T-helper 22 cell (primary cell): ENCODE results near the gene CAV1.
"Not testable (repeated sequence)": the region's sequence is repeated elsewhere in the genome, so short reads cannot be mapped to it uniquely, and the experiment has no call there.

Experiments
- DNase-seq: peaks from one replicate; pipeline ENCODE4 v3.0.0-alpha.2; 2020; ENCODE audit warnings: low read depth

Gene CAV1, protein sequence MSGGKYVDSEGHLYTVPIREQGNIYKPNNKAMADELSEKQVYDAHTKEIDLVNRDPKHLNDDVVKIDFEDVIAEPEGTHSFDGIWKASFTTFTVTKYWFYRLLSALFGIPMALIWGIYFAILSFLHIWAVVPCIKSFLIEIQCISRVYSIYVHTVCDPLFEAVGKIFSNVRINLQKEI

DNA sequence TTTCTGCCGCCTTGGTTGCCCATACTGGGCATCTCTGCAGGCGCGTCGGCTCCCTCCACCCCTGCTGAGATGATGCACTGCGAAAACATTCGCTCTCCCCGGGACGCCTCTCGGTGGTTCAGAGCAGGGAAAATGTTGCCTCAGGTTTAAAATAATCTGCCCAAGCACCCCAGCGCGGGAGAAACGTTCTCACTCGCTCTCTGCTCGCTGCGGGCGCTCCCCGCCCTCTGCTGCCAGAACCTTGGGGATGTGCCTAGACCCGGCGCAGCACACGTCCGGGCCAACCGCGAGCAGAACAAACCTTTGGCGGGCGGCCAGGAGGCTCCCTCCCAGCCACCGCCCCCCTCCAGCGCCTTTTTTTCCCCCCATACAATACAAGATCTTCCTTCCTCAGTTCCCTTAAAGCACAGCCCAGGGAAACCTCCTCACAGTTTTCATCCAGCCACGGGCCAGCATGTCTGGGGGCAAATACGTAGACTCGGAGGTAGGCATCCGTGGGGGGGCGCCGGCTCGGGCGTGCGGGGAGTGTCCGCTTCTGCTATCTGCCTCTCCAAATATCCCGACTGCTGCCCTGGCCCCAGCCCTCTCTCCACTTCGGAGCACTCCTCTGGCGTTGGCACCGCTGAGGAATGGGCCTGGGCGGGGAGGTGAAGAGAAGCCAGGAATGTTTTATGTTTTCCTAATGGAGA, at the start of gene CAV1:
Gene CAV1, plus strand, starts transcription at position 428 of the 689 bp plus-strand sequence. Its CDS starts 27 bp downstream, at position 455.
- no peak for DNase-seq

DNA sequence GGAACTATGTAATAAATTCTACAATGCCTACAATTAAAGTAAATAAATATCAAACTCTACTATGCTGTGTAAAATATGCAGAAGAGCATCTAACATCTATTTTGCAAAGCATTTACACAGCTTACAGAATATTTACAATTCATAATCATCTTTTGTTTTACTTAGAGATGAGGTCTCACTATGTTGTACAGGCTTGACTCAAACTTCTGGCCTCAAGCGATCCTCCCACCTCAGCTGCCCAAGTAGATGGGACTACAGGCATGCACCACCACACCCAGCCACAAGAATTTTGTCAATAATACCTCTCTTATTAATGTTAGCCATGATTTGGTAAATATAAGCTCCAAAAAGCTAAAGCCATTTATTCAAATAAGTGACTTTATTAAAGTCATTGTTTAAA, 47.2 kb upstream of the CAV1 start:
- no peak for DNase-seq

DNA sequence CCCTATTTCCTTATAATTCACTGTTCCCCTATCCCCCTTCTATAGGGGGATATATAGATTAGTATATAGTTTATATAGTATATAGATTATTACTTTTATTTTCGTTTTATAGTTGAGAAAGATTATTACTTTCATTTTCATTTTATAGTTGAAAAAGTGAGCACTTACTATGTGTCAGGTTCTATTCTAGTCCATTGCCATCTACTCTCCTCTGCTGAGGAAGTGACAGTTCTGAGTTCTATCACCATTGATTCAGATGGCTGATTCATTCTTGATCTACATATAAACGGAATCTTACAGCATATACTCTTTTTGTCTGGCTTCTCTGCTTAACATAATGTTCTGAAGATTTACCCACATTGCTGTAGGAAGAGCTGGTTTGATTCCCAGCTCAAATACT, 46.0 kb upstream of the CAV1 start:
- DNase-seq, result no peak

DNA sequence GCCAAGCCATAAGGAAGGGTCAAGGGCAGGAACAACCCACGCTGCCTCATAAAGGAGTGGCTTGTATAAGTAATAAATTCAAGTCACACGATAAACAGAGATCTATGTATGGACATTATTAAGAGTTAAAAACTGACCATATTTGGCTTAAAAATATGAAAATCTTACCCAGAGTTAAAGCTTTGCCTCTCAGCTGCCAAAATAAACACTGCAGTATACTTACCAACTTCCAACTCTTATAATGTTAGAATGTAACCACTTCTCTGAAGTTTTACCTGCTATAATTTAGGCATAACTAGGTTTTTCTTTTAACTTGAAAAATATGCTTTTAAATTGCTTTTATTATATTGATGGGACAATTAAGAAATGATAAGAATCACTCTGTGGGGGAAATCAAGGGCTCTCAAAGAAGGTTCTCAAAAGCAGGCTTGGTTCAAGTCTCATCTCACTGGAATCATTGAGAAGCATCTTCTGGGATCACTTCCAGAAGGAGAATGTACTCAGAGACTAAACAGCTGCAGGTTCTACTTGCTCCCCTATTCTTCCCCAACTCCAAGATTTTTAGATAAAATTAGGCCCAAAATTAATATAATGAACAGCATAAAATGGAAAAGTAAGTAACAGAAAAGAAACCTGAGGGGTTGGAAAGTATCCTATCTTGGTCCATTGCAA, 41.4 kb upstream of the CAV1 start:
- no peak for DNase-seq

DNA sequence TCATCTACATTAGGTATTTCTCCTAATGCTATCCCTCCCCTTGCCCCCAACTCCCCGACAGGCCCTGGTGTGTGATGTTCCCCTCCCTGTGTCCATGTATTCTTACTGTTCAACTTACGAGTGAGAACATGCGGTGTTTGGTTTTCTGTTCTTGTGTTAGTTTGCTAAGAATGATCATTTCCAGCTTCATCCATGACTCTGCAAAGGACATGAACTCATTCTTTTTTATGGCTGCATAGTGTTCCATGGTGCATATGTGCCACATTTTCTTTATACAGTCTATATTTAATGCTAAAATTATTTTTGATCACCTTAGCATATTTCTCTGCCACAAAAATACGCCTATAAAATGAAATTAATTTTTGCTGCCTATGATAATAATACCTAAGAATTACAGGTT, 40.4 kb upstream of the CAV1 start:
- DNase-seq, result not testable (repeated sequence)

DNA sequence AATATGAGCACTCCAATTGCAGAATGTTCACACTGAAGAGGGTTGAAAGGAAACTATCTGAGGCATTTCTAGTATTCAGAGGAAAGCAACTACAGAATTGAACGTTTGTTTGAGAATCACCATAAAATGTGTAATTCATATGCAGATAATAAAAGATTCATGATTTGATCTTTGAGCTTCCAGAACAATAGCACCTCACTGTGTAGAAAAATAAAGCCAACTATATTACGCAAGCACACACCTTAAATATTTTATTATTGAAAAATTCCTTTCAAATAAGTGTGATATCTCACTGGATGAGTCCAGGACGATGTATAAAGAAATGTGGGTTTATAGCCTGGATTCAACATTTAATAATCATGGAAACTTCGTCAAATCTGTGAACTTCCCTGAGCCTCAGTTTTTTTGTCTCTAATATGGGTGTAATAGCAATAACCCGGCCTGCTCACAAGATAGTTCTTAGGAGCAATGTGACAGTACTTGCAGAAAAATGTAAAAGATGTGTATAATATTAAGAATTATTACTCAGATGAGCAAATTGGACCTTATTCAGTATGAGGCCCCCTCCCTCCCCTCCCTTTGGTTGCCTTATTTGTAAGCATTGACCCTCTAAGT, 36.8 kb upstream of the CAV1 start:
- no peak for DNase-seq

DNA sequence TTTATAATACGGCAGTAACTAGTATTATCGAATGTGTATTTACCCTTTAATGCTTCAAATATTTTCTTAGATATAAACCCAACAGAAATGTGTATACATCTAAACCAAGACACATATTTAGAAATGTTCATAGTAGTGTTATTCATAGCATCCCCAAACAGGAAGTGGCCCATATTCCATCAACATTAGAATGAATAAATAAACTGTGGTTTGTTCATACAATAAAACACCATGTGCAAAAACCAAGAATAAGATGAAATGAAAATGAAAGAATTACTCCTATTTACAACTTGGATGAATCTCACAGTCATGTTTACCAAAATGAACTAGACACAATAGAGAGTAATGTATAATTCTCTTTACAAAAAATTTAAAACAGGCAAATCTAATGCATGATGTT, 34.5 kb upstream of the CAV1 start:
- DNase-seq, result no peak

DNA sequence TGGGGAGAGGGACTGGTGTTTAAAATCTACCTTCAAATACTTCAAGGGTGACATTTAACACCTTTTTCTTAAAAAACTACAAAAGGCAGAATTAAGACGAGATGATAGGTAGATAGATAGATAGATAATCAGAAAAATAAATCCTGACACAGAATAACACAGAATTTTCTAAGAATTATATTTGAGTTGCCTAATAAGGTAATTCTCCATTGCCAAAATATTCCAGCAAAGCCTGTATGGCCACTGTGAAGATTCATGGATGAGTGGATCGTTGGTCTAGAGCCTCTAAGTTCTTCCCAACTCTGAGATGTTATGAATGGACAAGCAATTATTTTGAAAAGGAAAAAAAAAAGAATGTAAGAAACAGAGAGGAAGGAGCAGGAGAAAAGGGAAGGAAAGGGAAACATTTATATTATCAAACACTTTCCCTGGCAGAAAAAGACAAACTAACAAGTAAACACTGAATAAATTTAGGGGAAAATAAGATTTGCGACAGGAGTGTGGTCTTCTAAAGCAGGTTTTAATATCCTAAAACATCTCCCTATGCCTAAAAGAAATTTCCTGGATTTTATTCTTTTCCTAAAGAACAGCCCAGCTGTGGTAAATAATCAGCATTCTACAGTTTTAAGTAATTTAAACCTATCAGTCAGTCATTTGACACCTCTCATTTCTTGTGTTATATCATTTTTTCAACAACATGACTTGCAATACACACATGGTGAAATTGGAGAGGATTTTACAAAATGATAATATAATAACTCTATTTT, 32.8 kb upstream of the CAV1 start:
- no peak for DNase-seq

DNA sequence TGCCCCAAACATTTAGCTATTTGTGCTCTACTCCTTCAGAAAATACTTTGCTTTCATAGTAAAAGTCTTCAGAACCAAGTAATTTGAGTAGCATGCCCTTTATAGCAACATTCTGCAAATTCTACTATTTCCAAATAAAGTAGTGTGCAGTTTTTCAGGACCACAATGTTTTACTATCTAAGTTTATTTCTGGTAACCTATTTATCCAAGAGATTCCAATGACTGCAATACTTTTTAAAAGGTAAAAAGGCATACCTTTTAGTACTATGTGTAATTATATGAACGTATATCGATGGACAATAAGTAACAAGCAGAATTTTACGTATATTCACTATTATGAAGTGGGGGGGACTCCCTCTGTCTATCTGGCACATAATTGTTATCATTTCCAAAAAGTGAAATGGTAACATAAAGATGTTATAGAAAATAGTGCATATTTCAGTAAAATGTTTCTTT, 32.2 kb upstream of the CAV1 start:
- no peak for DNase-seq

DNA sequence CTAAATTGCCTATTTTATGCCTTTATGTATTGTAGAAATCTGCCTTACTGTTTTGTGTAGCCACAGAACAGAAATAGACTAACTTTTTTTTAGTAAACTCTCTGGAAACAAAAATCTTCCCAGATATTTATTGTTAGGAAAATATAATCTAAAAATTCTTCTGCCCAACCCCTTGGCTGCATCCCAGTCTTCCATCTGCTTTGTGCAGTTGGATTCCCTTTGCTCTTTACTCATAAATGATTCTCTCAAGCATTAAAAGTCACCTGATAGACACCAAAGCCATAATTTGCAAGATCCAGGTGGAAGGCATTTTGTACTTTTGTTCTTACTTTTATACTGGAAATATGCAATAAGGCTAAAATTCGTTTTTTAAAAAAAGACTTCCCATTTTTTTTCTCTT, 31.4 kb upstream of the CAV1 start:
- DNase-seq, result no peak

DNA sequence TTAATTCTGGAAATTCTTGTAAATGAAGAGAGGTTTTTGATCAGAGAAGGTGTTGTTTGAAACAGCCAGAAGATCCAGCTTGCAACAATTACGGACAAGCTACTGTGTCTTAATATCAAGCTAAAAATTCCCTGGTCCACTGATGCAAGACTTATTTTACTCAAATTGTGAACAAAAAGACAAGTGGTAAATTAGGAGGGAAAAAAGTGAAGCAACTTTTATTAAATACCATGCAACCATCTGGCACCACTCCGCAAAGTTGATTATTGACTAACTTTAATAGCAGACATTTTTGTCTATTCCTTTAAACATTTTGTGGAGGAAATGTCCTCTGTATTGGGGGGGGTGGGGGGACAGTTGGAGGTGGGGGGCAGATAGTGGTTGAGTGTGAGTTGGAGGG, 30.4 kb upstream of the CAV1 start:
- no peak for DNase-seq

DNA sequence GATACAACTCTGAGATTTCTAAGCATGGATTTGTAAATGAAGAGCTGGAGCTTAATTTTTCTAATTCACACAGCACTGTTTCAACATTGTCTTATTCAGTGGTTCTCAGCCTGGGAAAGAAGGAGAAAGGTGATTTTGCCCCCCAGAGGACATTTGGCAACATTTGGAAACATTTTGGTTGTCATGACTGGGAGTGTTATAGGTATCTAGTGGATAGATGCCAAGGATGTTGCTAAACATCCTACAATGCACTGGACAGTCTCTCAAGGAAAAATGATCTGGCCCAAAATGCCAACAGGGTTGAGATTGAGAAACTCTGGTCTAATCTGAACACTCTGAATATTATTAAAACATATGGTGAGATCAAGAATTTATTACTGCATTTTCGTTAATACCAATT, 29.1 kb upstream of the CAV1 start:
- DNase-seq, result no peak

DNA sequence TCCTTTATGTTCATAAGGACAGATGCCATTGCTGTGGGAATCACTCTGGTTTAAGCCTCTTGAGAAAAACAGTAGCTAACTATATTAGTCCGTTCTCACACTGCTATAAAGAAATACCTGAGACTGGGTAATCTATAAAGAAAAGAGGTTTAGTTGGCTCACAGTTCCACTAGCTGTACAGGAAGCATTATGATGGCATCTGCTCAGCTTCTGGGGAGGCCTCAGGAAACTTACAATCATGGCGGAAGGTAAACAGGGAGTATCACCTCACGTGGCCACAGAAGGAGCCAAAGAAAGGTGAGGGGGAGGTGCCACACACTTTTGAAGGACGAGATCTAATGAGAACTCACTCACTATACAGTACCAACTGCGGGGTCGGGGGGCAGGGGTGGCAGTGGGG, 28.2 kb upstream of the CAV1 start:
- DNase-seq, result no peak

DNA sequence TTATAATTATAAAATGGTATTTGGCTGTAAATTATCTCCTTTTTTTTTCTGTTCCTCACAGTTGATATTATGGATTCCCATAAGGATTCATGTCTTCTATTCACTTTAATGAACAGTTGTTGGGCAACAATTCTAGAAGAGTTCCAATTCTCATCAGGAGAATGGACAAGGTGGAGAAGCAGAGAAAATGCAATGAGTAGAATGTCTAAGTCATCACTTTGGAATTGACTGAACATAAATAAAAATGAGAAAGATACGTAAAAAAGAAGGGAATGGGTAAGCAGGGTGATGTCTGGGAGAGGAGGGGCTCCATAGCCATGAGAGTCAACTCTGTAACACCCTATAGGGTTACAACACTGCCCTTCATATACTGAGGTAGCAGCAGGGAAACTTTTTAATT, 27.1 kb upstream of the CAV1 start:
- DNase-seq, result no peak

DNA sequence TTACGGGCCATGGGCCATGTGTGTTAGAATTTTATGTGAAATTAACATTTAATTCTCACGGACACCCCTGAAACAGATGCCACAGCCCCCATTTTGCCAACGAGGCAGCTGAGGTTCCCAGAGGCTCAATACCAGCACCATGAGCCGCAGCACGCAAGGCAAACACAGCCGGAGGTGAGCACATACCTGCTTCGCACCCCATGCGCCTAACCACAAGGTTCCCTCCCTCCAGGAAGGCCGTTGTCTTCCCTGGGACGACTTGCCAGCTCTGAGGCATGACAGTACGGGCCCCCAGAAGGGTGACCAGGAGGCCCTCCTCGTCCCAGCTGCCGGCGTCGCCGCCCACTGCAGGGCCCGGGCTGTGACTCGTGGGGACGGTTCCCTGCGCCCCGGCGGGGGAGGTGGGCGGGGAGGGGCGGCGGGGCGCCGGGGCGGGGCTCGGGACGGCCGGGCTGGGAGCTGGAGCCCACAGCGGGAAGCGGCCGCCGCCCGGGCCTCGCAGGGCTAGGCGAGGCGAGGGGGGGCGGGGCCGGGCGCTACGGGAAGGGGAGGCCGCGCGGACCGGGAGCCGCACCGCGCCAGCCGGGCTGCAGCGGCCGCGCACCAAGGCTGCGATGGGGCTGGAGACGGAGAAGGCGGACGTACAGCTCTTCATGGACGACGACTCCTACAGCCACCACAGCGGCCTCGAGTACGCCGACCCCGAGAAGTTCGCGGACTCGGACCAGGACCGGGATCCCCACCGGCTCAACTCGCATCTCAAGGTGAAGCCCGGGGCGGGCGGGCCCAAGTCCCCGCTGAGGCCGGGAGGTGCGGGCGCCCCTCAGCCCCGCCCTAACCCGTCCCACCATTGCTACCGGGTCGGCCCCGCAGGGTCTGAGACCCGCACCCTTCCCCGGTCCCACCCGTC, 25.4 kb upstream of the CAV1 start, which contains the start of gene CAV2:
Gene CAV2, plus strand, starts transcription at position 571 of the 910 bp plus-strand sequence. Its CDS starts 44 bp downstream, at position 615.
- no peak for DNase-seq

DNA sequence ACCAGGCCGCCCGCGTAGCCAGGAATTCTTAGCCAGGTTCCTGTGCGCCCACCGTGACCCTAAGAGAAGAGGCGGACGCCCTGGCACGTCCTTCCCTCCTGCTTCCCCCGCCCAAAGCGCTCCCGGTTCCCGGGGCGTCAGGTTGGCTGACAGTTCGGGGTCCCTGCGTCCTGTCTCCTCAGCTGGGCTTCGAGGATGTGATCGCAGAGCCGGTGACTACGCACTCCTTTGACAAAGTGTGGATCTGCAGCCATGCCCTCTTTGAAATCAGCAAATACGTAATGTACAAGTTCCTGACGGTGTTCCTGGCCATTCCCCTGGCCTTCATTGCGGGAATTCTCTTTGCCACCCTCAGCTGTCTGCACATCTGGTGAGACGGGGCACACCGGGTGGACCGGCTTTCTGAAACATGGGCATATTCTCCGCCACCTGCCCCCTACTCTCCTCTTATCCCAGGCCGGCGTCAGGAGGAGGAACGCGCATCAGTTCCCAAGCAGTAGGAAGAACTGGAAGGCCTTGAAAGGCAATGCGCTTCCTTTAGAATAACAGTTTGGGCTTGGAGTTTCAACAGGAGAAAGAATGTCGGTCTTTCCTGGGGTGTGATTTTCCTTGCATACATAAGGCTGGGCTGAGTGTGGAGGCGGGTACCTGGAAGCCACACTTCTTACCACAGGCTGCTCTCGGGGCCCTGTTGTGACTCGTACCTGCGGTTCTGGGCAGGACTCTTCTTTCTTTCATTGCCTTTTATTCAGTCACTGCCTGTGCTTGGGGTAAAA, 24.6 kb upstream of the CAV1 start:
- no peak for DNase-seq

DNA sequence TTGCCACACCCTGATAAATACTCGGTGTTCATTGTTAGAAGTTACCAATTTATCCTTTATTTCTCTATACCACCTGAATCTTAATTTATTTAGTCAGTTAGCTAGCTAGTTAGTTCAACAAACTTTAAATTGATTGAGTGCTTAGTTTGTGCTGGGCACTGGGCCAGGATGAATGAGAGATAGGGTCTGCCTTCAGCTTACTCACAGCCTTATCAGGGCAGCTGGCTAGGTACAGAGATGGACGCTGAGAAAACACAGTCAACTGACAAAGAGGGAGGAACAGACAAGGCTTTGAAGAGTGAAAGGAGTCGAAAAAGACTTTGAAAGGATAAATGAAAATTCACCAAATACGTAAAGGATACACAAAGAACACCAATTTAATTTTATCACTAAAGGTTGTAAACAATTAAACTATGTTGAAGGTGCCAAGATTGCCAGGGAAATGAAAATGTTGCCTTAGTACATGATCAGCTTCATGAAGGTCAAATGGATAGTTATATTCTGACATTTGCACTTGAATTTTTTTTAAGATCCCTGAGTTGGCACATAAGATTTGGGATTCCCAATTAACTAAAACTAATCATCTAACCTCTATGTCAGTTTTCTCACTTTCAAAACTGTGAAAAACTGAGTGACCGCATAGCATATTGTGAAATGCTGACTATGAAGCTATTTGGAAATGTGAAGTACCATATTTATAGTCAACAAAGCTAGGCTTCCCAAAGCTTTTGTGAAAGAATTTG, 23.2 kb upstream of the CAV1 start:
- no peak for DNase-seq

DNA sequence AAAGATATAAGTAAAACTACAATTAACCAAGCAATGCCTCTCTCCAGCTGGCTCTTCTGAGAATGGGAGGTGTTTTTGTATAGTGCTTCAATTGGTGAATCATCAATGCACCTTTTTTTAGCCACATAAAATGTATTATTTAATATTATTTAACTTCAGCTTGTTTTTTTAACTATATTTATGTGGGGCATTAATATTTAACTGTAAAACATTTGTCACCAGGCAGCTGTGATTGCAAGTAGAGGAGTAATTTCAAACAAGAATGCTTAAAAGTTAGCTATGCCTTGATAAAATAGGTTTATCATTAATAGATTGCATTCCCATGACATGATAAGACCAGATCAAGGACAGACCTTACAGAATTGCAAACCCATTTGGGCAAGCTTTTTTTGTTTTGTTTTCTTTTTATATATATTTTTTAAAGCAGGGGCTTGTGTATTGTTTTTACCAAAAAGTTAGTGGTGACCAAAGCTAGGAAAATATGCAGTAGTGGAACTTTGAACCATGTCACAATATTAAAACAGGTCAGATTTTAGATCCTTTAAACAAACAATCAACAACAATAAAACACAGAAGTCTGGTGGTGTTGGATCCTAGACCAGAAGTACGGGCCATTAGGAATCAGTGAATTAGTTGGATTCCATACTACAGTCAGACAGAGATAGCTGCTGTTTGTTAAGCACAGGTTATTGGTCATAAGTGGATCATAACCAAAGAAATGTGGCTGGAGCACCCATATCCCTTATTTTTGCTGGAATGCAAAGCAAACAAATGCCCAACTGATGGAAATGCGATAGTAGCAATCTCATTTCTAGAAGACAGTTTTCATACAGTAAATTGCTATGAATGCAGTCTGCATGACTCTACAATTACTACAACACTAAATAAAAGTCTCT, 22.4 kb upstream of the CAV1 start:
- no peak for DNase-seq

DNA sequence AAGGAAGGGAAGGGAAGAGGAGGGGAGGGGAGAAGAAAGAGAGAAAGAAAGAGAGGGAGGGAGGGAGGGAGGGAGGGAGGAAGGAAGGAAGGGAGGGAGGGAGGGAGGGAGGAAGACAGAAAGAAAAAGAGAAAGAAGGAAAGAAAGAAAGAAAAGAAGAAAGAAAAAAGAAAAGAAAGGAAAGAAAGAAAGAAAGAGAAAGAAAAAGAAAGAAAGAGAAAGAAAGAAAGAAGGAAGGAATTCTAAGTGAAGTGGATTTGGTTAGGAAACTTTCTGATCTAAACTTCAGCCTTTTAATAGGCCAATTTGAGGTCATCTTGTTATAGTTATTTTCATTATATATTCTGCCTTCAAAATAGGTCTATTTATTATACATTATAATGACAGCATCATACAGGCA, 21.0 kb upstream of the CAV1 start:
- DNase-seq, result no peak
